ENCODE measurements around the gene COQ10A. TPM values are rescaled to one million over a fixed set of nuclear protein-coding genes. Genes with fewer than 3 reads are reported as not detected.
"Not testable (repeated sequence)": the region's sequence is repeated elsewhere in the genome, so short reads cannot be mapped to it uniquely, and the experiment has no call there.

COQ10A gene
- polyA plus RNA-seq, 10 donors: 13.8 to 34.9 (median 18.4) TPM

DNA sequence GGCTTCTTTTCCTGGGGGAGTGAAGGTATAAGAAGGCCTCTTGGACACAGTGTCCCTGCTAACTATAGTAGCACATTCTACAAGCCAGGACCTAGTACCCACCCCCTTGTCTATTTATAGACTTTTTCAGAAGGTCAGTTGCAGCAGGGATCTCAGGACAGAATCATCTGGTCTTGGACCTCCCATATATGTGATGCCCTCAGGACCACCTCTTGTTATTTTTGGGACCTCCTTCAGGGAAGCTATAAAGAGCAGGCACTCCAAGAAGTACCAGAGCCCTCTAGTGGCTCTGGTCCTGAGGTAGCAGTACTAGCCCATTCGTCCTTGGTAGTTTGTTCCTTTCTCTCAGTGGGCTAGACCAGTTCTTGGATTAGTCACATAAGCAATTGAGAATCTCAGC is 4.3 kb downstream of the COQ10A start:
- peak in 1 of 3 donors; percentile 30 for DNase-seq

DNA sequence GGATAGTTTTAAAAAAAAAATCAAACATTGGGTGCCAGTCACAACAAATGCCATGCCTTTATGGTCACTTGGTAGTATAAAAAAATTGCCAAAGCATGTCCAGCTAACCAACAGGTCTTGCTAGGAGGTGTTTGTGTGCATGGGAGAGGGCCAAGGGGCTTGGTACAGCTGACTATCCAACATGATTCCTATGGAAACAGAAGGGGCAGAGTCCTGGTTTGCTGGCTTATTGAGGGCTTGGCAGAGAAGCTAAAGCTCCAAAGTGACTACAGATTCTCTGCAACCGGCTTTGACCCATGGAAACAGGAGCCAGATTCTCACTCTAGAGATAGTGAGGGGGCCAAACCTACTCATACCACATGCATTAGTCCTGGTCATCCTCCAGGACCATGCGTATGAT is 5.7 kb downstream of the COQ10A start:
- not testable (repeated sequence) for DNase-seq

- no peak for DNase-seq
Observed at GRCh38 chr12:56274299-56274698, 7.6 kb downstream of the COQ10A start.

DNA sequence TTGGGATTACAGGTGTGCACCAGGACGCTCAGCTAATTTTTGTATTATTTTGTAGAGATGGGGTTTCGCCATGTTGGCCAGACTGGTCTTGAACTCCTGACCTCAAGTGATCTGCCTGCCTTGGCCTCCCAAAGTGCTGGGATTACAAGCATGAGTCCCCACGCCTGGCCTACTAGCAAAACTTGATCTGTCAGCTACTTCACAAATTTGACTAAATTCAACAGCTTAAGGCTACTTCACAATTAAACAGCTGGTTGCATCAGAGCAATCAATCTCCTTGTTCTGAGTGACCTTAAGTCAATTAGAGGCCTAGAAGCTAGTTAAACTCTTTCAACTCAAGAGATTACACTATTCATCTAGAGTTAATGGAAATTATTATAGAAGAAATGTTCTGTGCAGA is 12.2 kb downstream of the COQ10A start:
- DNase-seq: no peak

DNA sequence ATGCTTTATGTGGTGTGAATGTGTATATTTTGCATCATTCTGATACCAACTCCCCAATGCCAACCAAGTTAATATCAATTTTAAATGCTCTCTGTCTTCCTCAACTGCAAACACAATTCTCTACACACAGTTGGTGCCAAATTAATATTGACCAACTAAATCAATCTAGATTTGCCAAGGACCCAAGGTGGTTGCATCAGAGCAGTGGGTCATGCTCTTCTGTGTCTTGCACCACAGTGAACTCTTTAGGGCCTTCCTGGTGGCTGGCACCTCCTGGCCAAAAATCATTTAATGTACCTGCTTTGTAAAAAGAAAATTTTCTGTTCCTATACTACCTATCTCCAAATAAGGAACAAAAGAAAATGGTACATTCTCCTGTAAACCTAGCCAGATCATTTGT is 14.1 kb downstream of the COQ10A start:
- DNase-seq: no peak

- DNase-seq: no peak
Observed at GRCh38 chr12:56282030-56282429, 15.3 kb downstream of the COQ10A start.

GRCh38 chr12:56282579-56282978 is 15.8 kb downstream of the COQ10A start:
- DNase-seq: no peak

GRCh38 chr12:56284263-56284662 is 17.5 kb downstream of the COQ10A start:
- not testable (repeated sequence) for DNase-seq

DNA sequence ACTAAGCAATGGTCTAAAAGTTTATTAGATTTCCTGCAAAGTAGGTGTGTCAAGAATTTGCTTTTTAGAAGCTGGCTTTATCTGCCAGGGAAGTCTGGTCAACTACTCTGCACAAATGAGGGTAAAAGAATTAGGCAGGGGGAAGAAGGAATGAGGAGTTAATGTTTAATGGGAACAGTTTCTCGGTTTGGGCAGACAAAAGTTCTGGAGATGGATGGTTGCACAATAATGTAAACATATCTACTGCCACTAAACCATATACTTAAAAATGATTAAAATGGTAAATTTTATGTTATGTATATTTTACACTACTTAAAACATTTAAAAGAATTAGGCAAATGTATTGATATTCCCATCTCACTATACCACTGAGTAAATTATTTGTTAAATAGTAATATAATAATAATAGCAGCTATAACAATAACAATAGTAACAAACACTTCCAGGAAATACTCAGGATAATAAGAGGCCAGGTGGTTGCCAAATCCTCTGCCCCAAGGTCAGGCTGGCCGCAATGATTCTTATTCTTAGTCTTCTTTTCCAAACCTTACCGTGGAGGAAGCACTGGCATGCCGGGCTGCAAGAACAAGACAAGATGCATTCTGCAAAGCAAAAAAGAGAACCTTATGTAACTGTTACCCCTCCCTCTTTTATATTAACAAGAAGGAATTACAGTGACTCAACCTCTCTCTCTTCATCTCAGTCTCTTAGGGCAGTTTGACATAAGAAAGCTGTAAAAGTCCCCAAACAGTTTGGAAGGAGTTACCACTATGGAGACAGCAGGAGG is 19.5 kb downstream of the COQ10A start:
- DNase-seq: no peak

DNA sequence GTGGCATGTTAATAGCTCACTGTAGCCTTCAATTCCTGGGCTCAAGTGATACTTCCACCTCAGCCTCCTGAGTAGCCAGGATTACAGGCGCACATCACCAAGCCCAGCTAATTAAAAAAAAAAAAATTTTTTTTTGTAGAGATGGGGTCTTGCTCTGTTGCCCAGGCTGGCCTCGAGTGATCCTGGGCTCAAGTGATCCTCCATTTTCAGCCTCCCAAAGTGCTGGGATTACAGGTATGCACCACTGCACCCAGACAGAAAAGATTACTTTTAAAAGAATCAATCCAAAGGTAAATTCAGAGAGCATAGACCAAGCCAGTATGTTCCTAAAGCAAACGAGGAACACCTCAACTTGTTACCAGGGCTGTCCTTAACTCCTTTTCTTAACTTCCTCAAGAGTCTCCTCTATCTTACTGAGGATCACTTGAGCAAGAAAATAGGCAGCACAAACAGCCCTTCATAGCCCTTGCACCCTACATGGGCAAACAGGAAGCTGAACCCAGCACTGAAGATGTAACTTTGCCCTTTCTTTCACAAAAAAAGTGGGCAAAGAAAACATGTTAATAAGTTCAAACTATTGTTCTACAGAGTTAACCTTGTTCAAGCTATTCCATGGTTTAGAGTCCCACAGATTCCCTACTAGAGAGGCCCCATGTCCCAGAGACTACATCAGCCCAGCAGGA is 22.1 kb downstream of the COQ10A start:
- DNase-seq: no peak

GRCh38 chr12:56293795-56294194 is 27.1 kb downstream of the COQ10A start:
- no peak for DNase-seq

- no peak for DNase-seq
Observed at GRCh38 chr12:56296295-56296694, 29.6 kb downstream of the COQ10A start.

GRCh38 chr12:56297400-56297799 is 30.7 kb downstream of the COQ10A start:
- no peak for DNase-seq

DNA sequence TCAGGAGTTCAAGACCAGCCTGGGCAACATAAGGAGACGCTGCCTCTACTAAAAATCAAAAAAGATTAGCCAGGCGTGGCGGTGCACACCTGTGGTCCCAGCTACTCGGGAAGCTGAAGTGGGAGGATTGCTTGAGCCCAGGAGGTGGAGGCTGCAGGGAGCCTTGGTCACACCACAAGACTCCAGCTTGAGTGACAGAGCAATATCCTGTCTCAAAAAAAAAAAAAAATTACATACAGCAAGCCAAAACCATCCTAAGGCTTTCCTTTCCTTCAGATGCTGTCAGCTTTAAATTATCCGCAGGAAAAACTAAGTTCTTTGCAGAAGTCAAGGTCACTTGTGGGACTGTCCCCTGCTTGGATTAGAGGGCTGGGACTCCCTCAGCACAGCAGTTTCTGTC is 32.1 kb downstream of the COQ10A start:
- DNase-seq: no peak

DNA sequence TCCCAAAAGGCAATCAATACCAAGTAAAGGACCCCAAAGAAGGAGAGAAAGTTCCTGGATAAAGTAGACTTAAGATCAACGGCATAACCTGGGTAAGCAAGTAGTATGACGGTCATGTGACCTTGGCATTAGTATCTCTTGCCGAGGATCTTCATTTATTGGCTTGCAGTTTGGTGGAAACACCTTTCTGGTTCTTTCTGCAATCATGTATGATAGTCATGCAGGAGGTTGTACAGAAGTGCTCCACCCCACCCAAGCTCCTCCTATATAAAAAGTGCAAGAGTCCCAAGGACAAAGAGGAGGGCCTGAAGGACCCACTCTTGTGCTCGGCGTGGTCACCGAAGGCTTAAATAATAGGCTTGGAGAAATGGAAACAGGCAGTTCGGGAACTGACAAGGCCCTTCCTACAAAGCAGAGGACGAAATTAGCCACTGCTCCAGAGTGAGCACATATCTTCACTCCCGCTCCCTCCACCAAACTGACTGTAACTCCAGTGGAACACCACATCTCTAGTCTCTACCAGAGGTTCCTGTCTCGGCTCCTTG is 32.6 kb downstream of the COQ10A start:
- DNase-seq: no peak

- DNase-seq: peak; percentile 97 to 99 (median 98)
Observed at GRCh38 chr12:56299853-56300643, 33.3 kb downstream of the COQ10A start, which contains the start of gene CS. TSS of gene CS (minus strand) at chr12:56300330. CDS start at chr12:56300201, 129 bp downstream.

GRCh38 chr12:56300644-56301464 is 34.1 kb downstream of the COQ10A start:
- no peak for DNase-seq

DNA sequence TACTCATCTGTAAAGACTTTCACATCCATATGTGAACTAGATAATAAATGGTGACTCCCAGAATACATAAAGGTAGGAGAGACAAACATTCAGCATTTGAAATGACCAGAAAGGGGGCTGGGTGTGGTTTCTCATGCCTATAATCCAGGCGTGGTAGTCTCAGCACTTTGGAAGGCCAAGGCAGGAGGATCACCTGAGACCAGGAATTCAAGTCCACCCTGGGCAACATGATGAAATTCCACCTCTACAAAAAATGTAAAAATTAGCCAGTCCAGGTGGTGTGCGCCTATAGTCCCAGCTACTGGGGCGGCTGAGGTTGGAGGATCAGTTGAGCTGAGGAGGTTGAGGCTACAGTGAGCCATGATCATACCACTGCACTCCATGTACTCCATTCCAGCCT is 37.5 kb downstream of the COQ10A start:
- no peak for DNase-seq

GRCh38 chr12:56304872-56305590 is 38.3 kb downstream of the COQ10A start:
- no peak for DNase-seq

GRCh38 chr12:56307221-56307965 is 40.7 kb downstream of the COQ10A start:
- no peak for DNase-seq

All from muscle of back (tissue), 11 donors.